Embryonic facial prominence (tissue), 1 donor: ENCODE results near the gene TTLL6.
A peak's percentile ranks its signal among the peaks of the same experiment; 100 is the strongest.
"Not testable (repeated sequence)": the region's sequence is repeated elsewhere in the genome, so short reads cannot be mapped to it uniquely, and the experiment has no call there.

Experiments used
- DNase-seq: peaks from one replicate; pipeline ENCODE4 v3.0.0-alpha.2; 2016; ENCODE audit errors: extremely low spot score

TTLL6 gene

DNA sequence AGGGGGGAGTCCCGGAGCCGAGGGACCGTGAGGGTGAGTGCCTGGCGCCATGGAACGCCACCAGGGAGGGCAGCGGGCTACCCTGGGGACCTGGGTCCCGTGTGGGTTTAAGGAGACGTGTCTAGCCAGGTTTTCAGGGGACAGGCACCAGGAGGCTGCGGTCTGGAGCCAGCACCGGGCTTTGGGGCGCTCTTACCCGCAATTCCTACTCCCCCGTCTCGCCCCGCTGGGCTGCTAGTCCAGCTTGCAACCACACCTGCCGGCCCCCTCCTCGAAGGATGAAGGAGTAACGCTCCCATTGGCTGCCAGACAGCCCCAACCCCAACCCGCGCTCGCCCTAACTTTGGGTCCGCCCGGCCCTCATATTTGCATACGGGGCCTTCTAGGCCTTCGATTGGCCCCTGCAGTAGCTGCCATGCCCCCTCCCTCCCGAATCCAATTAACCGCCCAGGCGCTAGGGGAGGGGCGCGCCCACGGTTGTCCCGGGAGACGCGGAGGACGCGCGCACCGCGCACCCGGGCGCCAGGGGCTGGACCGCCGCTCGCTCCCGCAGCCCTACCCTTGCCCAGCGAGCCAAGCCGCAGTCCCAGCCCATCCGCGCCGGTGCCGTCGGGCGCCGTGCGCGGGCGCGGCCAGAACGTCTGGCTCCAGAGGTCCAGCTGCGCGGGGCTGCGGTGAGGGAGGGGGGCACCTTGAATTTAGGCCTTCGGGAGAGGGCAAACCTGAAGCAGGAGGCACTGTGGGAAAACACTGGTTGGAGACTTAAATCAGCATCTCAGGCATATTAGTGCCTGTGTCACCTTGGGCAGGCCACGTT is at the start of gene TTLL6:
TSS of gene TTLL6 (minus strand) at position 456 of the 817 bp plus-strand sequence. CDS start at position 299, 157 bp downstream.
- peak; percentile 30 for DNase-seq

DNA sequence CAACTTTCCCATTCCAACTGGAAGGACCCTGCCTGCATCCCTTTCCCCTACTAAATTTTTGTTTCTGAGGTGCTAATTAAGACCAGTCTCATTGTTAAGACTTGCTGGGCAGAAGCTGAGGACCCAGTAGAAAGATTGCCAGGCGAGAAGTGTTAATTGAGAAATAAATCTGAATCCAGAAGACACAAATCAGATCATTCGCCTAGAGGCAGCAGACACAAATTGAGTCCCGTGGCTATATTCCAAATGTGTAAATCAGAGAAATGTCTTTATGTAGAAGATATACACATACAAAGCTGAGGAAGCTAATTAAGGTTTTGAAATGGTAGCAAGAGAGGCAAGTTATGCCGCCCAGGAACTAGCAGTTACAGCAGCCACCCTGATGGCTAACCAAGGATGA is 43.4 kb upstream of the TTLL6 start:
- no peak for DNase-seq

DNA sequence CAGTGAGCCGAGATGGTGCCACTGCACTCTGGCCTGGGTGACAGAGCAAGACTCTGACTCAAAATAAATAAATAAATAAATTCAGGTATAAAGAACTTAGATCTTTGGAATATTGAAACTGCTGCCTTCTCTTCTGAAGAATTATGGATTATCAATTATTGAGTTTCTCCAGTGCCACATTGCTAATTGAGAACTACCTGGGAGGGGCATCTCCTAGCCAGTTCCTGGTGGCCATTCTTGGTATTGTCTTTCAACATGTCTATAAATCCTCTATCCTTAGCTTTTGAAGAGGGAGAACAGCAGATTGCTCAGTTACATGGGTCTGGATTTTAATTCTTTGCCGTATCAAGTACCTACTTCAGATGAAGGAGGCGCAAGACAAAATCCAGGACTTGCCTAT is 43.0 kb upstream of the TTLL6 start:
- DNase-seq = no peak

DNA sequence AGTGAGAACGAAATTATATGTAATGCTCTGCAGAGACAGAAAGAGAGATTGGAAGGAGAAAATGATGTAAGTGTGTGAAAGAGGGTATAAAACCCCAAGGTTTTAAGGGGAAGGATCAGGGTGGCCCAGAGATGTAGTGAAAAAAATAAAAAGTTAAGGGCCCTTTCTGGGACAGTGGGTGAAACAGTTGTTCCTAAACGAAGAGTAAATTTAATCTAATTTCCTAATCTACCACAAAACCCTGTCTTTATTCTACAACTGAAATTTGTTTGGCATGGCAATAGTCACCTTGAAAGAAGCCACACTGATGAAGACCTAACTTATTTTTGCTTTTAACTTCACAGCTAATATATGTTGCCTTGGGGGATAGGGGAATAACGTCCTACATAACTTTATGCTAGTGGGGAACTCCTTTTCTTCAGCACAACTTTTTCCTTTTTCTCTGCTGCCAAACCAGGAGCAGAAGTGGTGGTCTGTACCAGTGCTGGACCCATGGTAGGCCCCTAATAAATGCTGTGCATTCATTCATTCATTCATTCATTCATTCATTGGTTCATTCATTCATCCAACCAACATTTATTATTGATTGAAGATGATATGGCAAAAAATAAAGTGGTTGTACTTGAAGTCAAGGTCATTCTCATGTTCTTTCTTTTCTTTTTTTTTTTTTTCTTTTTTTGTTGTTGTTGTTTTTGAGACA is 39.2 kb upstream of the TTLL6 start:
- no peak for DNase-seq

DNA sequence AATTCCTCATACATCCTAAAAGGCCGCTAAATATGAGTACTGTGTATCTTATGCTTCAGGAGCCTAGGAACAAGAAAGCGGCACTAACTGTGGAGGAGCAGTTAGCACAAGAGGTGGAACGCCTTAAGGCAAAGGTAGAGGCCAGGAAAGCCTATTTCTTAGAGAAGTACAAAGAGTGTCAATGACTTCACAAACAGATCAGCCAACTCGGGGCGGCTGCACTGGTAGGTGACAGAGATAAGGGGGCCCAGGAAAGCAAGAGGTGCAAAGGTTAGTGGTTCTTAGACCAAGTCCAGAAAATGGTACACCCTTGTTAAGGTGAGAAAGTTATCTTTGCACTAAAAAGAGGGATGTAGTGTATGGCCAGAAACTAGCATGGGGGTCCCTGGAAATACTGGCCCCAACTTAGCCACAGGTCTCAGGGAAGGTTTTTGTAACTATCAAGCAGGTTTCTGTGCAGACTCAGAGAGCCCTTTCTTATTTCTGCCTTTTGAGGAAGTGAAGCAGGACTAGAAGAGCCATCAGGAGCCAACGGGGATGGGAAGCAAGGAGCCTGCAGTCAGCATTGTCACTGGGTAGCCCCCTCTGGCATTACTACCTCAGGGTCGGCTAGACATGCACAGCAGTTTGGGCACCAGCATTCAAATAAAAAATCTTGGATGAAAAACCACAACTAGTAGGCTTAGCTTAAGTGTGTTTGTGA is 37.9 kb upstream of the TTLL6 start:
- no peak for DNase-seq

- no peak for DNase-seq
These were observed 33.8 kb upstream of the TTLL6 start for GRCh38 chr17:48850792-48851323.

DNA sequence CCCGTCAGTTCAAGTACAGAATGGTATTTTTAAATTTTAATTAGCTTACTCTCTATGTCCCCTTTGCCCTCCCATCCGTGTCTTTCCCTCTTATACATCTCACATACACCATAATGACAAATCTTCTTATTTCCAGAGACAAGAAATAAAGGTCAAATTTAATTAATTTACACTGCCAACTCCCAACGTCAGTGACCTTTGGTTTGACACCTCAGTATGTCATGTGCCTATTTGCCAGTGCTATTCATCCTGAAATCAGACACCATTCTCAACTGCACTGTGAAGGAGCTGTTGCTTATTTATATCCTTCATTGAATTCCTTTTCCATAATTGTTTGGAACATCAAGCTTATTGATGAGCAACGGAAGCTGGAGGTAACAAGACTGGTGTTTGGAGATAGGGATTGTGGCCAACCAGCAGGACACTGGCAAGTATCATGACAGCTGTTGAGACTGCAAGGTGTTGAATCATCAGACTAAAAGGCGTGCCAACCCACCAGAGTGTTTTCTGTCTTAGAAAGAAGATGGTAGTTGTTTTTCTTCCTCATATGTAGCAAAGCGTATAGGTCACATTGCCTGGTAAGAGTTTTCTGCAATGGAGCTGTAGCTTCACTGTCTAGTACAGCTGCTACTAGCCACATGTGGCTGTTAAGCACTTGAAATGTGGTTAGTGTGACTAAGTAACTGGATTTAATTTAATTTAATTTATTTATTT is 26.3 kb upstream of the TTLL6 start:
- no peak for DNase-seq

- no peak for DNase-seq
These were observed 25.7 kb upstream of the TTLL6 start for GRCh38 chr17:48842746-48843145.

DNA sequence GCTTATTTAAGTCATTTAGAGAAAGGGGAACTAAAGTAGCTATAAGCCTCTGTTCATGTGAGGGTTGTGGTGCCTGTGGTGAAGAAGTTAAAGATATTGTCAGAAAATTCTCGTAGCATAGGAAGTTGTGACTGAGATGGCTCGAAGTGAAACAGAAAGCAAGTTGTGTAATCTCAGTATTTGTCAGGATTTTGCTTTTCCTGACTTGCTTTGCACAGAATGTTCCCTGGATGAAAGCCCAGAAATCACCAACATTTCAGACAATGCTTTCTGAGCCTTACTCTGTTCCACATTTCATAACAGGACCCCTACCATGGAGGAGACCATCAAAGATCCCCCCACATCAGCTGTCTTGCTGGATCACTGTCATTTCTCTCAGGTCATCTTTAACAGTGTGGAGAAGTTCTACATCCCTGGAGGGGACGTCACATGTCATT is 24.4 kb upstream of the TTLL6 start:
- DNase-seq = no peak

- no peak for DNase-seq
These were observed 23.4 kb upstream of the TTLL6 start for GRCh38 chr17:48840441-48840840.

GRCh38 chr17:48837458-48837857 is 20.4 kb upstream of the TTLL6 start:
- DNase-seq = not testable (repeated sequence)

GRCh38 chr17:48835971-48836370 is 18.9 kb upstream of the TTLL6 start:
- no peak for DNase-seq

DNA sequence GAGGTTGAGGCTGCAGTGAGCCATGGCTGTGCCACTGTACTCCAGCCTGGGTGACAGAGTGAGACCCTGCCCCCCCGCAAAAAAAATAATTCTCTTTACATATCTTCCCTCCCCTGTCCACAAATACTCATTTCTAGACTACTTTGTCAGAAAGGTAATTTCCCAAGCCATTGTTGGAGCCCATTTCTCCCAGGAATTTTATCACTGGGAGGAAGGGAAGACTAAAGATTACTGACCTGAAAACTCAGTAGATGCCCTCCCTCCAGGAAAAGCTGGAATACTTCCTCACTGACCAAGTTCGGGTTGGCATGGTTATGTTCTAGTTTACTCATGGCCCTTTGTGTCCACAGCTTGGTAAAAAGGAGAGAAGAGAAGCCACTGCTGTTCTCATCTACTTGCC is 17.9 kb upstream of the TTLL6 start:
- no peak for DNase-seq

GRCh38 chr17:48831549-48831883 is 14.5 kb upstream of the TTLL6 start:
- no peak for DNase-seq

GRCh38 chr17:48830840-48831548 is 14.0 kb upstream of the TTLL6 start, which contains the start of gene CALCOCO2:
Gene CALCOCO2, plus strand, starts transcription at chr17:48831035. Its CDS starts 10,673 bp downstream, at chr17:48841708.
- DNase-seq = peak; percentile 56

GRCh38 chr17:48825446-48826381 is 8.7 kb upstream of the TTLL6 start:
- no peak for DNase-seq

DNA sequence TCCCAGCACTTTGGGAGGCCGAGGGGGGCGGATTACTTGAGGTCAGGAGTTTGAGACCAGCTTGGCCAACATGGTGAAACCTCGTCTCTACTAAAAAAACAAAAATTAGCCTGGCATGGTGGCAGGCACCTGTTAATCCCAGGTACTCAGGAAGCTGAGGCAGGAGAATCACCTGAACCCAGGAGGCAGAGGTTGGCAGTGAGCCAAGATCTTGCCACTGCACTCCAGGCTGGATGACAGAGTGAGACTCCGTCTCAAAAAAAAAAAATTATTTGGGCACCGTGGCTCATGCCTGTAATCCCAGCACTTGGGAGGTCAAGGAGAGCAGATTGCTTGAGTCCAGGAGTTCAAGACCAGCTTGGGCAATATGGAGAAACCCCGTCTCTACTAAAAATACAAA is 3.9 kb upstream of the TTLL6 start:
- not testable (repeated sequence) for DNase-seq

DNA sequence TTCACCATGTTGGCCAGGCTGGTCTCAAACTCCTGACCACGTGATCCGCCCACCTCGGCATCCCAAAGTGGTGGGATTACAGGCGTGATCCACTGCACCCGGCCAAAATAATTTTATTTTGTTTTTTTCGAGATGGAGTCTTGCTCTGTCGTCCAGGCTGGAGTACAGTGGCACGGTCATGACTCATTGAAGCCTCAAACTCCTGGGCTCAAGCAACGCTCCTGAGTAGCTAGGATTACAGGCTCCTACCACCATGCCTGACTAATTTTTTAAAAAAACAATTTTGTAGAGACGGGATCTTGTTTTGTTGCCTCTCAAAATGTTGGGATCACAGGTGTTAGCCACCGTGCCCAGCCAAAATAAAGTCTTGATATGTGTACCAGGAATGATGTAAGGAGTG is 2.4 kb upstream of the TTLL6 start:
- no peak for DNase-seq

- DNase-seq = no peak
These were observed 1.4 kb upstream of the TTLL6 start for GRCh38 chr17:48818361-48818841.

DNA sequence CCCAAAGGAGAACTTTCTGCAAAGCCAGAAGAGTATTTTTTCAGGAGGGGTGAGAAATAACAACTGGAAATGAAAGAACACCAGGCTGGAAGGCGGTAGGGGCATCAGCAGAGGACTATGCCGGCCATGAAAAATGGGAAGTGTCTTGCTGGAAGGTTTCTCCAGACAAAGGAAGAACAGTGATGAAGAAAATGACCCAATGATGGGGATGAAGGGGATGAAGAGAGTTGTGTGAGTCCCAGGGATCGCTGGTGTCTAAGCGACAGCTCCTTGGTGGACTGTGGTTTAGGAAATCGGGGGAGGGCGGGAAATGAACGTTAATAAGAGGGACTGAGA is 623 bp downstream of the TTLL6 start:
- DNase-seq = no peak
